Transverse colon (tissue), 4 donors: Measurements from ENCODE around the gene MSI2.

Experiments
- CTCF ChIP-seq, 5 experiments: fragments of 200-600 bp in 3 of 5; fragments of 450-650 bp in 2 of 5; sonication (generic) in 3 of 5; IDR thresholded peaks; 1 replicate in 2 of 5; 2 replicates in 3 of 5; pipeline ENCODE4 v1.5.1; 2016 to 2017; ENCODE audit warnings: antibody characterized with exemption in 5 of 5, inconsistent platforms in 3 of 5, mild to moderate bottlenecking in 2 of 5, moderate library complexity in 1 of 5
- POLR2AphosphoS5 ChIP-seq, 3 donors: sonication (generic); formaldehyde crosslinking; IDR thresholded peaks; one replicate each; pipeline ENCODE4 v1.6.1; 2016; ENCODE audit warnings: antibody characterized with exemption in 3 of 3

- TF ChIP-seq CTCF (IDR thresholded peaks at IDR 0.05), result no peak
- TF ChIP-seq POLR2AphosphoS5 (IDR thresholded peaks at IDR 0.05), result no peak
Observed at GRCh38 chr17:57651996-57652395, 395.7 kb downstream of the MSI2 start.
